HL-60 (cell line): Measurements from ENCODE around the gene IL2RG.

Experiments
- CTCF ChIP-seq: IDR thresholded peaks from one replicate; pipeline ENCODE4 v1.5.1; 2011; ENCODE audit warnings: low read length, control low read depth, inconsistent platforms; ENCODE audit not compliant: insufficient read depth
- GABPA ChIP-seq: IDR thresholded peaks from 2 replicates; pipeline ENCODE4 v1.6.1; 2012; ENCODE audit warnings: low read depth
- POLR2AphosphoS5 ChIP-seq: IDR thresholded peaks from 2 replicates; pipeline ENCODE4 v1.6.1; 2012; ENCODE audit warnings: low read depth
- REST ChIP-seq: IDR thresholded peaks from 2 replicates; pipeline ENCODE4 v1.6.1; 2012; ENCODE audit warnings: low read depth; ENCODE audit not compliant: insufficient replicate concordance
- SPI1 ChIP-seq: IDR thresholded peaks from 2 replicates; pipeline ENCODE4 v1.6.1; 2012; ENCODE audit warnings: low read depth, mild to moderate bottlenecking, borderline replicate concordance

GRCh38 chrX:71067089-71067488 lies 44.3 kb downstream of the IL2RG start:
- TF ChIP-seq CTCF: no peak
- TF ChIP-seq REST: no peak
- TF ChIP-seq GABPA: no peak
- TF ChIP-seq POLR2AphosphoS5: no peak
- TF ChIP-seq SPI1: no peak
